DND-41 (cell line): ENCODE data around the gene LMAN2.

ENCODE experiments used
- ATAC-seq: fragments of 200-7000 bp; cut with Tn5 transposase; 3 replicates; pipeline ENCODE4 v1.9.1; 2021; ENCODE audit warnings: low read depth; ENCODE audit not compliant: insufficient read depth
- DNase-seq: peaks from one replicate; pipeline ENCODE4 v3.0.0-alpha.2; 2020
- H2AFZ ChIP-seq: 2 replicates; pipeline ENCODE4 v1.6.0; 2012; ENCODE audit warnings: low read depth, low read length
- H3K27ac ChIP-seq: 2 replicates; pipeline ENCODE4 v1.5.1; 2012; ENCODE audit warnings: low read length, inconsistent platforms
- H3K27me3 ChIP-seq: fragments of 200-600 bp; sonication (generic); 2 replicates; pipeline ENCODE4 v1.6.0; 2012; ENCODE audit warnings: low read length, mild to moderate bottlenecking, inconsistent platforms; ENCODE audit not compliant: insufficient read depth, poor library complexity
- H3K36me3 ChIP-seq: 2 replicates; pipeline ENCODE4 v1.5.1; 2012; ENCODE audit warnings: low read length, inconsistent platforms; ENCODE audit not compliant: insufficient read depth
- H3K4me1 ChIP-seq: 2 replicates; pipeline ENCODE4 v1.5.1; 2012; ENCODE audit warnings: mild to moderate bottlenecking, low read length; ENCODE audit not compliant: insufficient read depth
- H3K4me2 ChIP-seq: 2 replicates; pipeline ENCODE4 v1.6.0; 2012; ENCODE audit warnings: mild to moderate bottlenecking, moderate library complexity, low read length, inconsistent platforms; ENCODE audit not compliant: insufficient read depth
- H3K4me3 ChIP-seq, 2 experiments: fragments of 200-600 bp in 1 of 2; shearing (Covaris generic) in 1 of 2; 2 replicates each; pipeline ENCODE4 v1.5.1; 2012 to 2016; ENCODE audit warnings: inconsistent platforms in 2 of 2, low read length in 2 of 2, mild to moderate bottlenecking in 2 of 2, low read depth in 1 of 2, moderate library complexity in 1 of 2
- H3K79me2 ChIP-seq: 2 replicates; pipeline ENCODE4 v1.6.0; 2012; ENCODE audit warnings: low read length, inconsistent platforms; ENCODE audit not compliant: insufficient read depth
- H3K9ac ChIP-seq: 2 replicates; pipeline ENCODE4 v1.6.0; 2012; ENCODE audit warnings: low read depth, mild to moderate bottlenecking, inconsistent platforms, low read length, moderate library complexity
- H3K9me3 ChIP-seq: 2 replicates; pipeline ENCODE4 v1.5.1; 2012; ENCODE audit warnings: low read length, moderate library complexity, mild to moderate bottlenecking, inconsistent platforms; ENCODE audit not compliant: insufficient read depth, severe bottlenecking
- H4K20me1 ChIP-seq: 2 replicates; pipeline ENCODE4 v1.6.0; 2012; ENCODE audit warnings: low read length; ENCODE audit not compliant: insufficient read depth
- CTCF ChIP-seq: IDR thresholded peaks from 2 replicates; pipeline ENCODE4 v1.5.1; 2012; ENCODE audit warnings: borderline replicate concordance, low read length, moderate library complexity, mild to moderate bottlenecking; ENCODE audit not compliant: poor library complexity, severe bottlenecking; ENCODE audit errors: extremely low read depth
- EZH2 ChIP-seq: IDR thresholded peaks from 3 replicates; pipeline ENCODE4 v1.6.1; 2012; ENCODE audit warnings: borderline replicate concordance, low read depth, mild to moderate bottlenecking, moderate library complexity, low read length, inconsistent platforms; ENCODE audit not compliant: severe bottlenecking

The LMAN2 gene

GRCh38 chr5:177371120-177372033 lies 19.9 kb upstream of the LMAN2 start:
- Histone ChIP-seq H3K27ac (no peak overlapping the region), H3K9ac (no peak overlapping the region), H3K4me1 (peaks cover 12% of the 10 kb centered on the region), H2AFZ (no peak overlapping the region), H3K4me3 (no peak overlapping the region), H3K9me3 (no peaks in the 10 kb centered on the region), H3K36me3 (no peaks in the 10 kb centered on the region), H3K4me2 (no peak overlapping the region), H4K20me1 (no peaks in the 10 kb centered on the region), H3K79me2 (no peaks in the 10 kb centered on the region), H3K27me3 (no peaks in the 10 kb centered on the region)
- TF ChIP-seq CTCF, result no peak
- no peak for TF ChIP-seq EZH2
- no peak for ATAC-seq
- DNase-seq, result no peak

GRCh38 chr5:177370488-177371119 lies 19.1 kb upstream of the LMAN2 start:
- no peak overlapping the region for H3K4me3 ChIP-seq
- TF ChIP-seq EZH2 (no peak), CTCF (peak; percentile 30)
- H3K4me1 ChIP-seq, result peaks cover 12% of the 10 kb centered on the region
- no peaks in the 10 kb centered on the region for H3K79me2 ChIP-seq
- no peaks in the 10 kb centered on the region for H4K20me1 ChIP-seq
- H3K36me3 ChIP-seq, result no peaks in the 10 kb centered on the region
- H3K9me3 ChIP-seq, result no peaks in the 10 kb centered on the region
- ATAC-seq, result no peak
- H3K27me3 ChIP-seq, result no peaks in the 10 kb centered on the region
- no peak overlapping the region for H2AFZ ChIP-seq
- H3K4me2 ChIP-seq, result no peak overlapping the region
- no peak for DNase-seq
- no peak overlapping the region for H3K27ac ChIP-seq
- H3K9ac ChIP-seq, result no peak overlapping the region

- no peak overlapping the region for H3K4me3 ChIP-seq
- no peaks in the 10 kb centered on the region for H4K20me1 ChIP-seq
- no peak overlapping the region for H3K27ac ChIP-seq
- no peak overlapping the region for H3K9ac ChIP-seq
- no peak overlapping the region for H2AFZ ChIP-seq
- DNase-seq (no peak), ATAC-seq (no peak)
- no peaks in the 10 kb centered on the region for H3K27me3 ChIP-seq
- no peaks in the 10 kb centered on the region for H3K9me3 ChIP-seq
- H3K36me3 ChIP-seq, result no peaks in the 10 kb centered on the region
- no peak overlapping the region for H3K4me2 ChIP-seq
- TF ChIP-seq CTCF, result no peak
- no peak for TF ChIP-seq EZH2
- H3K79me2 ChIP-seq, result no peaks in the 10 kb centered on the region
- peaks cover 12% of the 10 kb centered on the region for H3K4me1 ChIP-seq
These were observed 18.4 kb upstream of the LMAN2 start for GRCh38 chr5:177369645-177370440.
